Activated CD8-positive, alpha-beta memory T cell treated with anti-CD3 and anti-CD28 coated beads for 24 hours (primary cell): ENCODE results near the gene SCLY.
"Not testable (repeated sequence)": the region's sequence is repeated elsewhere in the genome, so short reads cannot be mapped to it uniquely, and the experiment has no call there.

ENCODE experiments used
- DNase-seq: peaks from one replicate; pipeline ENCODE4 v3.0.0-alpha.2; 2020

SCLY gene

GRCh38 chr2:238114851-238115660, 54.3 kb downstream of the SCLY start:
- DNase-seq = no peak

DNA sequence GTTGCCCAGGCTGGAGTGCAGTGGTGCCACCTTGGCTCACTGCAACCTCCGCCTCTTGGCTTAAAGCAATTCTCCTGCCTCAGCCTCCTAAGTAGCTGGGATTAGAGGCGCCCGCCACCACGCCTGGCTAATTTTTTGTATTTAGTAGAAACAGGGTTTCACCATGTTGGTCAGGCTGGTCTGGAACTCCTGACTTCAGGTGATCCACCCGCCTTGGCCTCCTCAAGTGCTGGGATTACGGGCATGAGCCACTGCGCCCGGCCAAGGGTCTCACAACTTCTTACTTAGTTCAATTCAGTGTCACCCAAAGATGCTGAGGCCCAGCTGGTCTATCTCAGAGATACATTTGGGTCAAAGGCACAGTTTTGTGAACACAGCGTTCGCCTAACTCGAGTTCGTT, 54.9 kb downstream of the SCLY start:
- not testable (repeated sequence) for DNase-seq

- DNase-seq = no peak
These were observed 55.7 kb downstream of the SCLY start for GRCh38 chr2:238116298-238117198.

DNA sequence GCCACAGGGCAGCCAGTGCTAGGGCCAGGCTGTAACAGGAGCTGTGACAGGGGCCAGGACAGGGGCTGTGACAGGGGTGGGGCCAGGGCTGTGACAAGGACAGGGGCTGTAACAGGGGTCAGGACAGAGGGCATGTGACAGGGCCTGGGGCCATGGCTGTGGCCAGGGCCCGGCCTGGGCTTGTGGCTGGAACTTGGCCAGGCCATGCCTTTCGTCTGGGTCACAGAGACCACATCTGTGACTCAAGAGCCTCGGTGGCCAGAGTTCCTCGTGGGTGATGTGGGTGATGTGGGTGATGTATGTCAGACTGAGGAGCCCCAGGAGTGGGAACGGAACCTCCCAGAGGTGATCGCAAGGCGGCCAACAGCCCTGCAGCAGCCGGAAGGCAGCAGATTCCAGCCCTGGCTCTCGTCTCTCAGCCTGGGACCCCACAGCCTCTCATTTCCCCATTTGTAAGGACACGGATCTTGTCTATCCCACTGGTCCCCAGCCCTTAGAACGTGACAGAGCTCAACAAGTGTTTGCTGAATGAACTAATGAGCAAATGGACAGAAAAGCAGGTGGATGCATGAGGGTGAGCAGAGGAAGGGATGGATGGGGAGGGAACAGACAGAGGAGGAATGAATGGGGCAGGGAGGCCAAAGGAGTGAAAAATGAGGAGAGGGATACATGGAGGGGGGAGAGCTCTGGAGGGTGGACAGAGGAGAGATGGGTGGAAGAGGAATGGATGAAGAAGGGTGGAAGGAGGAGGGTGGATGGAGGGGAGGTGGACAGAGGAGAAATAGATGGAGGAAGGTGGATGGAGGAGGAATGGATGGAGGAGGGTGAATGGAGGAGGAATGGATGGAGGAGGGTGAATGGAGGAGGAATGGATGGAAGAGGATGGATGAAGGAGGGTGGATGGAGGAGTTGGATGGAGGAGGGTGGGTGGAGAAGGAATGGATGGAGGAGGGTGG, 56.7 kb downstream of the SCLY start:
- DNase-seq = no peak

GRCh38 chr2:238119756-238120462, 59.1 kb downstream of the SCLY start:
- no peak for DNase-seq

DNA sequence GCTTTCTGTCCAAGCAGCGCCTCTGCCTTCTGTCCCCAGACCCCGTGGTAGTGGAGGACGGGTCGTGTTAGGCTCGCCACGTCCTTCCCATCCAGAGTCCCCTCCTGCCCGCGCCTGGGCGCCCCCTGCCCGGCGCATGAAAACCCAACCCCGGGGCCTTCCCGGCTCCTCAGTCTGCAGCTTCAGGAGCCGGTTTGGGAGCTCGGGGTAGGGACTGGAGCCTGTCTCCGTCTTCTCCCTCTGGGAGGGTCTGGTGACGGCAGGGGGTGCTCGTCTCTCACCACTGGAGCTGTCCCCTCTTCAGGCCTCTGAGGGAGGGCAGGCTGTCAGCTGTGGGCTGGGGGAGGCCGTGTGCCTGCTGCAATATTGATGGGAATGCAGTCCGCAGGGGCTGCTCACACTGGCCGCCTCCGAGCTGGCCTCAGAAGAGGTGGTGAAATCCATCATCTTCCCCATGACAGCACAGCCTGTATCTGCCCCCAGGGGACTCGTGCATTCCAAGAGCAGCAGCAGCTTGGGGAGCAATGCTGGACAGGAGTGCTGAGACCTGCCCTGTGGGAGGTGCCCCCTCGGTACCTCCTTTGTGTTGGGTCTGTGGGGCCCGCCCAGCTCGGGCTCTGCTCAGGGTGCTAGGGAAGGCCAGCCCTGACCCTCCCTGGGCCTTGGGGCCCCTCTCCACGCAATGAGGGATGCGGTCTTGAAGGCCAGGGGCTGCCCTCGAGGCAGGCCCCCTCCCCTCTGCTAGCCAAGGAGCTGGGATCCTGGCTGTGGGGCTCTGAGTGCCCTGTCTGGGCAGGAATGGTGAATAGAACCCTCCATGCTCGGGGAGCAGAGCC, 59.9 kb downstream of the SCLY start:
- no peak for DNase-seq

- DNase-seq = no peak
These were observed 60.9 kb downstream of the SCLY start for GRCh38 chr2:238121511-238122286.

GRCh38 chr2:238122287-238123217, 61.8 kb downstream of the SCLY start:
- no peak for DNase-seq

GRCh38 chr2:238123218-238123971, 62.6 kb downstream of the SCLY start:
- DNase-seq = no peak

DNA sequence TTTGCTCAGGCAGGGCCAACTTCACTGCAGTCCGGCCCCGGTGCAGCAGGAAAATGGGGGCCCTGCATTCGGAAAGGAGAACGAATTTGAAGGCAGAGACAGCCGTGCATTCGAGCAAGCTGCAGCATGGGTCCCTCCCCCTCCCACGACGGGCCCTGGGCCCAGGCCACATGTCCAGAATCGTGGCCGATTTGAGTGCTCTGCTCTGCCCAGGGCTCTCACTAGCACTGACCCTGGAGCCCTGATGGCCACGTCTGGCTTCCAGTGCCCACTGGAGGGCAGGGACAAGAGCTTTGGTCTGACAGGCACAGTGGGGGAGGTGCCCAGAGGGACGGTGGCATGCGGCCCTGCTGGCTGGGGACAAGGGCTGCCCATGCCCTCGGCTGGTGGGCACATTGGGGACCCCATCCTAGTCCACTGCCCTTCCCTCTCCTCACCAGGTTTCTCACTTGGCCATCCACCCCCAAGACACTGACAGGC, 63.2 kb downstream of the SCLY start:
- DNase-seq = no peak

GRCh38 chr2:238124488-238125126, 63.8 kb downstream of the SCLY start:
- DNase-seq = no peak

GRCh38 chr2:238125127-238125885, 64.5 kb downstream of the SCLY start:
- no peak for DNase-seq

DNA sequence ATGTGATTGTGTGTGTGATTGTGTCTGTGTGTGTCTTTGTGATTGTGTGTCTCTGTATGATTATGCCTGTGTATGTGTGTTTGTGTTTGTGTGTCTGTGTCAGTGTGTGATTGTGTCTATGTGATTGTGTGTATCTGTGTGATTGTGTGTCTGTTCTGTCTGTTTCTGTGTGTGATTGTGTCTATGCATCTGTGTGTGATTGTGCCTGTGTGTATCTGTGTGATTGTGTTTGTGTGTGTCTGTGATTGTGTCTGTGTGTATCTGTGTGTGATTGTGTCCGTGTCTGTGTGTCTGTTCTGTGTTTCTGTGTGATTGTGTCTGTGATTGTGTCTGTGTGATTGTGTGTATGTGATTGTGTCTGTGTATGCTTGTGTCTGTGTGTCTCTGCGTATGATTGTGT, 65.5 kb downstream of the SCLY start:
- no peak for DNase-seq

GRCh38 chr2:238126775-238127164, 66.0 kb downstream of the SCLY start:
- DNase-seq = no peak

GRCh38 chr2:238127165-238128060, 66.6 kb downstream of the SCLY start:
- no peak for DNase-seq

GRCh38 chr2:238128061-238128440, 67.2 kb downstream of the SCLY start:
- no peak for DNase-seq
